ENCODE data around the gene LIPK.

The LIPK gene

DNA sequence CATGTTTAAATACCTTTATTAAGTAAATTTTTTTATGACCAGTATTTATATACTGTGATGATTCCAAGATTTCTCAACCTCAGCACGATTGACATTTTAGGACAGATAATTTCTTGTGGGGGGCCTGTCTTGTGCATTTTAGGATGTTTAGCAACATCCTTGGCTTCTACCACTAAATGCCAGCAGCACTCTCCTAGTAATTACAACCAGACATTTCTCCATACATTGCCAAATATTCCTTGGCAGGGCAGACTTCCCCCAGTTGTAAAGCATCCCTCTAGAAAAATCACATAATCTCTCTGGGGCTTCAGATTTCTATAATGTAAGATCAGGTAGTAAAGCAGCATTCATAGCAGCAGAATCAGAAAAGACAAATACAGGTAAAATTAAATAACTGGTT is 88.7 kb downstream of the LIPK start:
- no peak overlapping the region for H3K9ac ChIP-seq (ENCODE audit: low read depth in 1 of 2, low read length in 2 of 2)
- no peak overlapping the region for H3K27ac ChIP-seq (ENCODE audit: low read depth, low read length)
- H3K9me3 ChIP-seq (ENCODE audit: control insufficient read depth in 1 of 2, low read length in 2 of 2) = no peaks in the 10 kb centered on the region

DNA sequence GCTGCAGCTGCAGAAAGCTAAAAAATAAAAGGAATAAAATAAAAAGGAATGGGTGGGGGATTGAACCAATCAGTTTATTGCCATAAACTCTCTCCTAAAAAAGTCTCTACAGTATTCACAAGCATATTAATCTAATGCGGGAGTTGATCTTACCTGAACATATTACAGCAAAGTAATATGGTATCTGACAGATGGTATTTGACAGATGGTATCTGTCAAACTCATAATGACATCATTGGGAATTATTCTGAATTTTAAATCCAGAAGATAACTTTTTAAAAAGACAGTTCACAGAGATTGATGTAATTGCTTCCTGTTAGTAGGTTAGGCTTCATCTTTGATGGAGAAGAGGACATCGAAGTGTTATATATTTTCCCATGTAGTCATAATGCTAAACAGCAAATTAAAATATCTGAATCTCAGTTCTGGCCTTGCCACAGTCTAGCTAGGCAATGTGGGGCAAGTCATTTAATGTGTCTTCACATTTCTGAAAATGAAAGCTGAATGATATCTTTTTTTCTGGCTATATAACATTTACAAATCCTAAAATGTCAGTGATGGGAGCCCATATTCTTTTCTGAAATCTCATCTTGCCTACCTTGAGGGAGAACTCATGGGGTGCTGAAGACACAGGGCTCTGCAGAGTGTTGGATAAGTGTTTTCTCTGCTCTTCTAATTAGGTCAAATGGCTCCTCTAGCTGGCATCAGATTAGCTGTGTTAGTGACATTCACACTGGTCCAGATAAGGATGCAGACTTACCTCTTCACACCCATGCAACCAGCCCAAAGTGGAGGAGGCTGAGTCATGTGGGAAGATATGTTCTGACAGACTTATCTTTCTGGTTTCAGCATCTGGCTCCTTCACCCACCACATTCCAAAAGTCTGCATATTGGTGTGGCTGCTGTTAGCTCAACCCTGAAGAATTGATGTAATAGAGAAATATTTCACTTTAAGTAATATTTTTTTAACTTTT is 94.4 kb downstream of the LIPK start:
- no peaks in the 10 kb centered on the region for H3K9me3 ChIP-seq (ENCODE audit: control insufficient read depth in 1 of 2, low read length in 2 of 2)
- H3K4me3 ChIP-seq (ENCODE audit: low read depth in 1 of 2, low read length in 2 of 2) = no peak overlapping the region
- no peaks in the 10 kb centered on the region for H3K27me3 ChIP-seq (ENCODE audit: control insufficient read depth in 1 of 2, insufficient read depth in 2 of 2, low read length in 2 of 2)
- no peak overlapping the region for H3K9ac ChIP-seq (ENCODE audit: low read depth in 1 of 2, low read length in 2 of 2)
- H3K27ac ChIP-seq (ENCODE audit: low read depth, low read length) = no peak overlapping the region
- H3K36me3 ChIP-seq (ENCODE audit: control insufficient read depth in 1 of 2, insufficient read depth in 2 of 2, low read length in 2 of 2) = no peaks in the 10 kb centered on the region
- H3K4me1 ChIP-seq (ENCODE audit: control insufficient read depth in 1 of 2, insufficient read depth in 2 of 2, low read length in 2 of 2) = no peaks in the 10 kb centered on the region

More for the DNA sequence above, 88.7 kb downstream of the LIPK start:
- no peaks in the 10 kb centered on the region for H3K36me3 ChIP-seq (ENCODE audit: control insufficient read depth in 1 of 2, insufficient read depth in 2 of 2, low read length in 2 of 2)
- H3K27me3 ChIP-seq (ENCODE audit: control insufficient read depth in 1 of 2, insufficient read depth in 2 of 2, low read length in 2 of 2) = no peaks in the 10 kb centered on the region
- H3K4me3 ChIP-seq (ENCODE audit: low read depth in 1 of 2, low read length in 2 of 2) = no peak overlapping the region
- H3K4me1 ChIP-seq (ENCODE audit: control insufficient read depth in 1 of 2, insufficient read depth in 2 of 2, low read length in 2 of 2) = no peaks in the 10 kb centered on the region
